Measurements from ENCODE around the gene SCAPER. TPM values are rescaled to one million over a fixed set of nuclear protein-coding genes. Genes with fewer than 3 reads are reported as not detected.

SCAPER gene
- total RNA-seq, 2 donors from 2014 or later, result 33.3 to 43.0 TPM

Other genes starting within 250 kb of the SCAPER start
- 10 to 100 TPM; 22.2 to 34.7 TPM for gene RCN2, start 26.4 kb upstream of the SCAPER start, total RNA-seq
- 100 to 1,000 TPM in 1 of 2 donors, 10 to 100 TPM in 1; 95.5 to 149 TPM for gene PSTPIP1, start 89.8 kb upstream of the SCAPER start, total RNA-seq
- 10 to 100 TPM in 1 of 2 donors, 1 to 10 TPM in 1; 6.9 to 27.1 TPM for gene TSPAN3, start 165.8 kb upstream of the SCAPER start, total RNA-seq

Data from activated naive CD4-positive, alpha-beta T cell treated with anti-CD3 and anti-CD28 coated beads, Interleukin-2, amount 50 U/mL, for 72 hours (primary cell).